Fibroblast of lung (primary cell): ENCODE data around the gene DDT.

Source experiments
- EZH2 ChIP-seq: IDR thresholded peaks from 2 replicates; pipeline ENCODE4 v1.5.1; 2012; ENCODE audit warnings: low read length, control low read depth, mild to moderate bottlenecking; ENCODE audit errors: missing control alignments
- TF ChIP-seq, protein P1 (sequence below), 2 donors: IDR thresholded peaks in 1 of 2; conservative IDR thresholded peaks in 1 of 2; 1 replicate in 1 of 2; 2 replicates in 1 of 2; pipeline ENCODE4 v1.5.1; 2011 to 2012; ENCODE audit warnings: low read length in 2 of 2, control low read depth in 1 of 2, inconsistent platforms in 1 of 2, low read depth in 1 of 2, mild to moderate bottlenecking in 1 of 2

DNA sequence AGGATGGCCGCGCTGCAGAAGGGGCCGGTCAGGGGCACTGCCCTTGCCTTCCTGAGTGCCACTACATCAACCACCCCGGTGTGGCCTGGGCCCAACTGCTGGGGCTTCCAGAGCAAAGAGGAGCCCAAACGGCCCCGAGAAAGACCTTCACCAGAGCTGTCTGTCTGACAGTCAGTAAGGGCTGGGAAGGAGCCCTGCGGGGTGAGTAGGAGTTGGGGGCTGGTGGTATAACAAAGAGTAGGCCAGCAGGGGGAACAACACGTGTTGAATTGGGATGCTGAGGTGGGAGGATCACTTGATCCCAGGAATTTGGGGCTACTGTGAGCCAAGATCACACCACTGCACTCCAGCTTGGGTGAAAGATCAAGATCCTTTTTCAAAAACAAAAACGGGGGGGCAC is 27.1 kb upstream of the DDT start:
- TF ChIP-seq, protein P1, sequence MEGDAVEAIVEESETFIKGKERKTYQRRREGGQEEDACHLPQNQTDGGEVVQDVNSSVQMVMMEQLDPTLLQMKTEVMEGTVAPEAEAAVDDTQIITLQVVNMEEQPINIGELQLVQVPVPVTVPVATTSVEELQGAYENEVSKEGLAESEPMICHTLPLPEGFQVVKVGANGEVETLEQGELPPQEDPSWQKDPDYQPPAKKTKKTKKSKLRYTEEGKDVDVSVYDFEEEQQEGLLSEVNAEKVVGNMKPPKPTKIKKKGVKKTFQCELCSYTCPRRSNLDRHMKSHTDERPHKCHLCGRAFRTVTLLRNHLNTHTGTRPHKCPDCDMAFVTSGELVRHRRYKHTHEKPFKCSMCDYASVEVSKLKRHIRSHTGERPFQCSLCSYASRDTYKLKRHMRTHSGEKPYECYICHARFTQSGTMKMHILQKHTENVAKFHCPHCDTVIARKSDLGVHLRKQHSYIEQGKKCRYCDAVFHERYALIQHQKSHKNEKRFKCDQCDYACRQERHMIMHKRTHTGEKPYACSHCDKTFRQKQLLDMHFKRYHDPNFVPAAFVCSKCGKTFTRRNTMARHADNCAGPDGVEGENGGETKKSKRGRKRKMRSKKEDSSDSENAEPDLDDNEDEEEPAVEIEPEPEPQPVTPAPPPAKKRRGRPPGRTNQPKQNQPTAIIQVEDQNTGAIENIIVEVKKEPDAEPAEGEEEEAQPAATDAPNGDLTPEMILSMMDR (conservative IDR thresholded peaks at IDR 0.05 in 1 of 2, IDR thresholded peaks at IDR 0.05 in 1 of 2; ENCODE audit: low read depth in 1 of 2, low read length in 2 of 2) = no peak
- TF ChIP-seq EZH2 = no peak
